Measurements from ENCODE around the gene RAPGEF4. TPM values are rescaled to one million over a fixed set of nuclear protein-coding genes. Genes with fewer than 3 reads are reported as not detected.

RAPGEF4 gene
- total RNA-seq, 1 donor from 2014 or later = 16.6 TPM

- ATAC-seq (no peak), DNase-seq (no peak)
- intact Hi-C loops (cut with micrococcal nuclease) = no loop called here
Measured at GRCh38 chr2:172885996-172886395, 150.4 kb downstream of the RAPGEF4 start.

- no peak for ATAC-seq
- DNase-seq = no peak
- intact Hi-C loops (cut with micrococcal nuclease) = no loop called here
Measured at GRCh38 chr2:172887280-172887679, 151.6 kb downstream of the RAPGEF4 start.

- DNase-seq = no peak
- intact Hi-C loops (cut with micrococcal nuclease) = no loop called here
- peak; percentile 51 for ATAC-seq
Measured at GRCh38 chr2:172888714-172889669, 153.3 kb downstream of the RAPGEF4 start.

- ATAC-seq = peak; percentile 83
- no peak for DNase-seq
- intact Hi-C loops (cut with micrococcal nuclease) = no loop called here
Measured at GRCh38 chr2:172889768-172890430, 154.3 kb downstream of the RAPGEF4 start.

GRCh38 chr2:172893111-172893510 is 157.5 kb downstream of the RAPGEF4 start:
- intact Hi-C loops (cut with micrococcal nuclease) = no loop called here
- ATAC-seq = no peak
- no peak for DNase-seq

GRCh38 chr2:172893671-172894070 is 158.0 kb downstream of the RAPGEF4 start:
- no peak for ATAC-seq
- no peak for DNase-seq
- intact Hi-C loops (cut with micrococcal nuclease) = no loop called here

- no peak for DNase-seq
- intact Hi-C loops (cut with micrococcal nuclease) = no loop called here
- ATAC-seq = no peak
Measured at GRCh38 chr2:172894689-172895387, 159.2 kb downstream of the RAPGEF4 start.

GRCh38 chr2:172896661-172897081 is 161.0 kb downstream of the RAPGEF4 start:
- intact Hi-C loops (cut with micrococcal nuclease) = no loop called here
- DNase-seq (no peak), ATAC-seq (no peak)

GRCh38 chr2:172900871-172901270 is 165.2 kb downstream of the RAPGEF4 start:
- intact Hi-C loops (cut with micrococcal nuclease) = no loop called here
- DNase-seq = no peak

GRCh38 chr2:172901913-172902312 is 166.3 kb downstream of the RAPGEF4 start:
- DNase-seq = no peak
- intact Hi-C loops (cut with micrococcal nuclease) = no loop called here
- no peak for ATAC-seq

More at GRCh38 chr2:172900871-172901270, 165.2 kb downstream of the RAPGEF4 start:
- no peak for ATAC-seq

GRCh38 chr2:172904236-172904635 is 168.6 kb downstream of the RAPGEF4 start:
- DNase-seq (no peak), ATAC-seq (no peak)
- intact Hi-C loops (cut with micrococcal nuclease) = no loop called here

- intact Hi-C loops (cut with micrococcal nuclease) = no loop called here
- peak; percentile 99 for ATAC-seq
- peak; percentile 75 for DNase-seq
Measured at GRCh38 chr2:172905937-172906811, 170.5 kb downstream of the RAPGEF4 start.

- no peak for DNase-seq
- ATAC-seq = no peak
- intact Hi-C loops (cut with micrococcal nuclease) = no loop called here
Measured at GRCh38 chr2:172908275-172908674, 172.6 kb downstream of the RAPGEF4 start.

GRCh38 chr2:172909454-172909853 is 173.8 kb downstream of the RAPGEF4 start:
- intact Hi-C loops (cut with micrococcal nuclease) = no loop called here
- DNase-seq (no peak), ATAC-seq (no peak)

GRCh38 chr2:172912266-172912665 is 176.6 kb downstream of the RAPGEF4 start:
- DNase-seq (no peak), ATAC-seq (no peak)
- intact Hi-C loops (cut with micrococcal nuclease) = no loop called here

- ATAC-seq = no peak
- intact Hi-C loops (cut with micrococcal nuclease) = no loop called here
- DNase-seq = no peak
Measured at GRCh38 chr2:172914341-172915008, 178.8 kb downstream of the RAPGEF4 start.

GRCh38 chr2:172917716-172918115 is 182.1 kb downstream of the RAPGEF4 start:
- intact Hi-C loops (cut with micrococcal nuclease) = no loop called here
- ATAC-seq = no peak
- no peak for DNase-seq

- ATAC-seq (no peak), DNase-seq (no peak)
- intact Hi-C loops (cut with micrococcal nuclease) = no loop called here
Measured at GRCh38 chr2:172919732-172920131, 184.1 kb downstream of the RAPGEF4 start.
